Calu3 (cell line): Measurements from ENCODE around the gene VSIG10L2. TPM values are rescaled to one million over a fixed set of nuclear protein-coding genes. Genes with fewer than 3 reads are reported as not detected.

Experiments
- BruUV-seq: library from RNA; stranded (reverse); fragments of 400-500 nt; replicated peaks from 2 replicates; lab custom pipeline; 2021; lab: Mats Ljungman, UMichigan
- CTCF ChIA-PET: fragments of 300-600 bp; sonication (Branson Sonifier 250); formaldehyde crosslinking; loops from one replicate; lab custom pipeline; 2022; ENCODE audit warnings: antibody characterized with exemption; lab: Charles Lee
- DNase-seq: peaks from one replicate; pipeline ENCODE4 v3.0.0; 2022
- H3K27ac Mint-ChIP-seq: one replicate; pipeline ENCODE4 v1.8.0; 2022; ENCODE audit warnings: mixed read lengths; ENCODE audit not compliant: unreplicated experiment
- H3K27me3 Mint-ChIP-seq: one replicate; pipeline ENCODE4 v1.8.0; 2022; ENCODE audit warnings: mixed read lengths; ENCODE audit not compliant: unreplicated experiment
- H3K36me3 Mint-ChIP-seq: one replicate; pipeline ENCODE4 v1.8.0; 2022; ENCODE audit warnings: mild to moderate bottlenecking, moderate library complexity, mixed read lengths; ENCODE audit not compliant: insufficient read depth, unreplicated experiment
- H3K4me1 Mint-ChIP-seq: one replicate; pipeline ENCODE4 v1.8.0; 2022; ENCODE audit warnings: mild to moderate bottlenecking, low read depth, mixed read lengths; ENCODE audit not compliant: unreplicated experiment
- H3K4me3 Mint-ChIP-seq: one replicate; pipeline ENCODE4 v1.8.0; 2022; ENCODE audit warnings: mild to moderate bottlenecking, low read depth, moderate library complexity, mixed read lengths; ENCODE audit not compliant: unreplicated experiment
- H3K9me3 Mint-ChIP-seq: one replicate; pipeline ENCODE4 v1.8.0; 2022; ENCODE audit warnings: low read depth, mixed read lengths; ENCODE audit not compliant: unreplicated experiment
- intact Hi-C: fragments of 100-400 bp; cut with micrococcal nuclease; formaldehyde crosslinking; loops from one replicate; pipeline ENCODE4 v1.10.0; 2022; ENCODE audit not compliant: unreplicated experiment
- total RNA-seq: library from RNA; stranded (reverse); gene quantifications from 2 replicates; pipeline ENCODE4 v1.2.3, GENCODE V29; 2022
- TF ChIP-seq, protein P1 (sequence below): fragments of 200-600 bp; IDR thresholded peaks from one replicate; pipeline ENCODE4 v1.8.0; 2022; ENCODE audit warnings: antibody characterized with exemption; ENCODE audit not compliant: unreplicated experiment

VSIG10L2 gene
- total RNA-seq, 1 experiment from 2014 or later = not detected

DNA sequence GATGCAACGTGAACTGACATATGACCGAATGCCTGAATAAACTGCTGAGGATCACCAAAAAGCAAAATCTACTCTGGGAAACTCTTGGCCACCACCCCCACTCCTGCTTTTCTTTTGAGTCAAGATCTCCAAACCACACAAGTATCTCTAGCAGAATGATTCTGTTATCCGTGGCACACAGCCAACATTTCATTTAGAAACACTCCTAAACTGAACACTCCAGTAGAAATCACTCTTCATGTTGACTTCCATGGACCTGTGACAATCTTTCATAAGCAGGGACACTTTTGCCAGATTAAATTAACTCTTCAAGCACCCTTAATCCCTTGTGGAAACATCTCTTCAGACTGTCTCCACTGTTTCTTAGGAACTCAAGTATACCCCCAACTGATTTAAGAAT is 44.4 kb downstream of the VSIG10L2 start:
- H3K27me3 Mint-ChIP-seq = no peaks in the 10 kb centered on the region
- no peaks in the 10 kb centered on the region for H3K4me1 Mint-ChIP-seq
- TF ChIP-seq, protein P1, sequence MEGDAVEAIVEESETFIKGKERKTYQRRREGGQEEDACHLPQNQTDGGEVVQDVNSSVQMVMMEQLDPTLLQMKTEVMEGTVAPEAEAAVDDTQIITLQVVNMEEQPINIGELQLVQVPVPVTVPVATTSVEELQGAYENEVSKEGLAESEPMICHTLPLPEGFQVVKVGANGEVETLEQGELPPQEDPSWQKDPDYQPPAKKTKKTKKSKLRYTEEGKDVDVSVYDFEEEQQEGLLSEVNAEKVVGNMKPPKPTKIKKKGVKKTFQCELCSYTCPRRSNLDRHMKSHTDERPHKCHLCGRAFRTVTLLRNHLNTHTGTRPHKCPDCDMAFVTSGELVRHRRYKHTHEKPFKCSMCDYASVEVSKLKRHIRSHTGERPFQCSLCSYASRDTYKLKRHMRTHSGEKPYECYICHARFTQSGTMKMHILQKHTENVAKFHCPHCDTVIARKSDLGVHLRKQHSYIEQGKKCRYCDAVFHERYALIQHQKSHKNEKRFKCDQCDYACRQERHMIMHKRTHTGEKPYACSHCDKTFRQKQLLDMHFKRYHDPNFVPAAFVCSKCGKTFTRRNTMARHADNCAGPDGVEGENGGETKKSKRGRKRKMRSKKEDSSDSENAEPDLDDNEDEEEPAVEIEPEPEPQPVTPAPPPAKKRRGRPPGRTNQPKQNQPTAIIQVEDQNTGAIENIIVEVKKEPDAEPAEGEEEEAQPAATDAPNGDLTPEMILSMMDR = no peak
- CTCF ChIA-PET = no interaction called here
- no peak for DNase-seq
- H3K27ac Mint-ChIP-seq = no peak overlapping the region
- no peaks in the 10 kb centered on the region for H3K36me3 Mint-ChIP-seq
- no peaks in the 10 kb centered on the region for H3K9me3 Mint-ChIP-seq
- no TSS peak for BruUV-seq
- H3K4me3 Mint-ChIP-seq = no peak overlapping the region
- intact Hi-C loops = no loop called here

DNA sequence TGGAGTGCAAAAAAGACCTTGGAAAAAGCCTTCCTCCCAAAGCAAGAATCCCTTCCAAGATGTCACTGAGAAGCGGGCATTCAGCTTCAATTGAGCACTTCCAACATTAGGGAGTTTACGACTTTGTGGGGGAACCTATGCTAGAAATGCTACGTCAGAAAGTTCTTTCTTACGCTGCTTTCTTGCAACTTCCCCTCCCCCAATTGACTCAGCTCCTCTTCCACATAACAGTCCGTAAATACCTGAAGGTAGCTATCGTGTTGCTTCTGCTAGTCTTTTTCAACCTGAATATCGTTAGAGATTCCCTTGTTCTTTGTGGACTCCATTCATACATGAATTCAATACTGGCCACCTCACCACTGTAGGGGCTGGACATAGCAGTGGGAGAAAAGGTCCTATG is 47.0 kb downstream of the VSIG10L2 start:
- Mint-ChIP-seq H3K4me1 (no peaks in the 10 kb centered on the region), H3K4me3 (no peak overlapping the region), H3K27me3 (no peaks in the 10 kb centered on the region), H3K36me3 (no peaks in the 10 kb centered on the region), H3K27ac (no peak overlapping the region), H3K9me3 (no peaks in the 10 kb centered on the region)
- TF ChIP-seq, protein P1 = no peak
- no peak for DNase-seq
- CTCF ChIA-PET = no interaction called here
- intact Hi-C loops = no loop called here
- BruUV-seq = no TSS peak

DNA sequence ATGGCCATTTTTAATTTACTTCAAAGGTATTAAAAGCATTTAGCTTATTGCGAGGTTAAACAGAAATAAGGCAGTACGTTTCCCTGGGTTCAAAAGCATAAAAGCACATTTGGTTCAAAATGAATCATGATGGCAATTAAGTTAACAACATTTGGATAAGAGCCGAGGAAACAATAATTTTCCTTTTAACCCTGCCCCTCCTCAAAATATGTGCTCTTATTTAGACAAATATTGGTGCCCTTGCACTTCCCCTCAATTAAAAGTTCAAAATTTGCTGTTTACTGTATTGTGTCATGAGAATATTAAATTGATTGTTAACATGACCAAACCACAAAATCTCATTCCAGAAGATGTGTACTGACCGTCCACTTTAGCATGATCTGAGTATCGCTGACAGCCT is 48.7 kb downstream of the VSIG10L2 start:
- no peak overlapping the region for H3K27ac Mint-ChIP-seq
- H3K36me3 Mint-ChIP-seq = no peaks in the 10 kb centered on the region

GRCh38 chr11:125995313-125995712 is 49.5 kb downstream of the VSIG10L2 start:
- BruUV-seq = no TSS peak
- Mint-ChIP-seq H3K27me3 (no peaks in the 10 kb centered on the region), H3K27ac (no peak overlapping the region), H3K4me1 (no peaks in the 10 kb centered on the region), H3K36me3 (no peaks in the 10 kb centered on the region), H3K4me3 (no peak overlapping the region), H3K9me3 (no peaks in the 10 kb centered on the region)
- CTCF ChIA-PET = no interaction called here
- DNase-seq = no peak
- TF ChIP-seq, protein P1 = no peak
- intact Hi-C loops = no loop called here

More for the DNA sequence above, 48.7 kb downstream of the VSIG10L2 start:
- no peaks in the 10 kb centered on the region for H3K4me1 Mint-ChIP-seq
- intact Hi-C loops = no loop called here
- DNase-seq = no peak
- no TSS peak for BruUV-seq
- TF ChIP-seq, protein P1 = no peak
- H3K27me3 Mint-ChIP-seq = no peaks in the 10 kb centered on the region
- no peak overlapping the region for H3K4me3 Mint-ChIP-seq
- CTCF ChIA-PET = no interaction called here
- H3K9me3 Mint-ChIP-seq = no peaks in the 10 kb centered on the region
